HFF-Myc (cell line): Measurements from ENCODE around the gene ATMIN.
A peak's percentile ranks its signal among the peaks of the same experiment; 100 is the strongest.

Experiments used
- DNase-seq: peaks from one replicate; pipeline ENCODE4 v3.0.0-alpha.2; 2011; ENCODE audit warnings: low read depth; ENCODE audit errors: extremely low read depth
- H3K4me3 ChIP-seq: replicated peaks from 2 replicates; pipeline ENCODE4 v1.5.1; 2011; ENCODE audit warnings: low read depth, mild to moderate bottlenecking, control low read depth, low read length
- TF ChIP-seq, protein P1 (sequence below): IDR thresholded peaks from 2 replicates; pipeline ENCODE4 v1.5.1; 2012; ENCODE audit warnings: mild to moderate bottlenecking, low read depth, low read length, control low read depth; ENCODE audit errors: missing control alignments

ATMIN gene

GRCh38 chr16:81073560-81074330, 38.1 kb downstream of the ATMIN start:
- TF ChIP-seq, protein P1, sequence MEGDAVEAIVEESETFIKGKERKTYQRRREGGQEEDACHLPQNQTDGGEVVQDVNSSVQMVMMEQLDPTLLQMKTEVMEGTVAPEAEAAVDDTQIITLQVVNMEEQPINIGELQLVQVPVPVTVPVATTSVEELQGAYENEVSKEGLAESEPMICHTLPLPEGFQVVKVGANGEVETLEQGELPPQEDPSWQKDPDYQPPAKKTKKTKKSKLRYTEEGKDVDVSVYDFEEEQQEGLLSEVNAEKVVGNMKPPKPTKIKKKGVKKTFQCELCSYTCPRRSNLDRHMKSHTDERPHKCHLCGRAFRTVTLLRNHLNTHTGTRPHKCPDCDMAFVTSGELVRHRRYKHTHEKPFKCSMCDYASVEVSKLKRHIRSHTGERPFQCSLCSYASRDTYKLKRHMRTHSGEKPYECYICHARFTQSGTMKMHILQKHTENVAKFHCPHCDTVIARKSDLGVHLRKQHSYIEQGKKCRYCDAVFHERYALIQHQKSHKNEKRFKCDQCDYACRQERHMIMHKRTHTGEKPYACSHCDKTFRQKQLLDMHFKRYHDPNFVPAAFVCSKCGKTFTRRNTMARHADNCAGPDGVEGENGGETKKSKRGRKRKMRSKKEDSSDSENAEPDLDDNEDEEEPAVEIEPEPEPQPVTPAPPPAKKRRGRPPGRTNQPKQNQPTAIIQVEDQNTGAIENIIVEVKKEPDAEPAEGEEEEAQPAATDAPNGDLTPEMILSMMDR: no peak
- no peak overlapping the region for H3K4me3 ChIP-seq
- no peak for DNase-seq

- H3K4me3 ChIP-seq: peak overlapping the region; percentile 65
- DNase-seq: peak; percentile 61
- TF ChIP-seq, protein P1: no peak
These were observed 41.0 kb downstream of the ATMIN start for GRCh38 chr16:81076566-81077075.

DNA sequence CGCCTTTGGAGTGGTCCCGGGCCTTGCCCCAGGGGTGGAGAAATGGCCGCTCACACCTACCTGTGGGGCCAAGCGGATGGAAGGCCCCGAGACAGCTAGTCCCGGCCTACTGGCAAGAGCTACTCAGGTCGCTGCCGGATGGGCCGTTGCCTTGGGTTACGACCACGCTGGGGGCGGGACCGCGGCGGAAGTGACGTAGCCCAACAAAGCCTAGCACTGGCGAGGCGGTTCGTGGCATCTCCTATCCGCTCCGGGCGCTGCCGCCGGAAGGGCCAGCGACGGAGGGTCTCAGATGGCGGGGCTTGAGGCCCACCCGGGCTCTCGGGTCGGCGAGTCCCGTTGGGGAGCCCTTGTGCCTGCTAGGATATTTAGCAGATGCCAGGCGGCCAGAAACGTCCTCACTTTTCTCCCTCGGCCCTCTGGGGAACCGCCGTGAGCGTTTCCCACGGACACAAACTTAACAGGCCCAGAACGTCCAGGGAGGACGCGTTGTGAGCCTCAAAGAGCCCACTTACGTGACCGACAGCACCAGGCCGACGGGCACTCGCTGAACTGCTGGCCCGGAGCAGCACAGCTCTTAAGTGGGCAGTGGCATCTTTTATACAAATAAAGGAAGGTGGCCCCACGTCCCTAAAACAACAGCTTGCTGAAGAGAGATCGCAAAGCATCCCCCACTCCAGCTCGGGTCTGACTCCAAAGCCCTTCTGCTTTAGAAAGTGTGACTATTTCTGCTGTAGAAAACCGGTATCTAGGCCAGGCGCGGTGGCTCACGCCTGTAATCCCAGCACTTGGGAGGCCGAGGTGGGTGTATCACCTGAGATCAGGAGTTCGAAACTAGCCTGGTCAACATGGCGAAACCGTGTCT, 41.7 kb downstream of the ATMIN start, which contains the start of gene C16orf46:
Gene C16orf46 (minus strand): TSS at position 163 of the 865 bp plus-strand sequence. CDS start 13,283 bp downstream, outside the sequence.
- peak; percentile 77 for DNase-seq
- TF ChIP-seq, protein P1: no peak
- peak within 1 kb of the TSS; percentile 65 for H3K4me3 ChIP-seq

- TF ChIP-seq, protein P1: no peak
- no peak for DNase-seq
- no peak overlapping the region for H3K4me3 ChIP-seq
These were observed 44.6 kb downstream of the ATMIN start for GRCh38 chr16:81080233-81080632.

GRCh38 chr16:81081014-81081413, 45.4 kb downstream of the ATMIN start:
- no peak for DNase-seq
- TF ChIP-seq, protein P1: no peak
- H3K4me3 ChIP-seq: no peak overlapping the region

DNA sequence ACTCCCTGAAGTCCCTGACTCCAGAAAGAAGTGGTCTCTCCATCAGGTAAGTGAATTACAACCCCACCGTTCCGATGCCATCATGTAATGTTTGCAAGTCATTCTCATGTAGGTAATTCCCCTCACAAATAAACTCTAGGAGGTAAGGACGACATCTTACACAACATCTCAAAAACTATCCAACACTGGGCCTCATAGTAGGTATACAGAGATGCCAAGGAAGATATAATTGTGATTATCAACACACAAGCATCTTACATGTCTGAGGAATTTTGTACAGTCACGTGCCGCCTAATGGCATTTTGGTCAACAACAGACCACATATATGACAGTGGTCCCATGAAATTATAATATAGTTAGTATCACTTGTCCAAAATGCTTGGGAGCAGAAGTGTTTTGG, 53.2 kb downstream of the ATMIN start:
- no peak overlapping the region for H3K4me3 ChIP-seq
- TF ChIP-seq, protein P1: no peak
- no peak for DNase-seq
